Esophagus muscularis mucosa (tissue), 4 donors: ENCODE data around the gene APOM. TPM values are rescaled to one million over a fixed set of nuclear protein-coding genes. Genes with fewer than 3 reads are reported as not detected.

Experiments
- DNase-seq: peaks from one replicate; pipeline ENCODE4 v3.0.0-alpha.2; 2017; ENCODE audit errors: extremely low spot score
- H3K27ac ChIP-seq, 4 donors: fragments of 200-600 bp; sonication (generic); replicated peaks in 1 of 4; 1 replicate in 3 of 4; 2 replicates in 1 of 4; pipeline ENCODE4 v1.5.1; 2016 to 2019; ENCODE audit warnings: mild to moderate bottlenecking in 1 of 4
- H3K27me3 ChIP-seq, 4 donors: fragments of 200-600 bp; sonication (generic); one replicate each; pipeline versions ENCODE4 v1.5.1 to v1.6.0; 2016 to 2019
- H3K36me3 ChIP-seq, 4 donors: fragments of 200-600 bp; sonication (generic); one replicate each; pipeline ENCODE4 v1.5.1; 2016 to 2019
- H3K4me1 ChIP-seq, 4 donors: fragments of 200-600 bp; sonication (generic); one replicate each; pipeline ENCODE4 v1.5.1; 2016 to 2019
- H3K4me3 ChIP-seq, 4 donors: fragments of 200-600 bp; sonication (generic); 1 replicate in 2 of 4; 2 replicates in 2 of 4; pipeline ENCODE4 v1.5.1; 2016 to 2019; ENCODE audit warnings: mild to moderate bottlenecking in 4 of 4, moderate library complexity in 1 of 4
- H3K9me3 ChIP-seq, 4 donors: fragments of 200-600 bp; sonication (generic); 1 replicate in 3 of 4; 2 replicates in 1 of 4; pipeline ENCODE4 v1.5.1; 2016 to 2019
- CTCF ChIP-seq, 3 experiments: fragments of 200-600 bp in 2 of 3; fragments of 450-650 bp in 1 of 3; sonication (generic) in 2 of 3; IDR thresholded peaks; one replicate each; pipeline ENCODE4 v1.5.1; 2017 to 2019; ENCODE audit warnings: antibody characterized with exemption in 3 of 3, mild to moderate bottlenecking in 2 of 3, moderate library complexity in 1 of 3
- EP300 ChIP-seq: sonication (generic); formaldehyde crosslinking; IDR thresholded peaks from one replicate; pipeline ENCODE4 v1.6.1; 2017; ENCODE audit warnings: antibody characterized with exemption
- POLR2A ChIP-seq: fragments of 450-650 bp; IDR thresholded peaks from one replicate; pipeline ENCODE4 v1.6.1; 2017; ENCODE audit warnings: antibody characterized with exemption, moderate library complexity, mild to moderate bottlenecking, low read depth
- POLR2AphosphoS5 ChIP-seq, 2 donors: sonication (generic); formaldehyde crosslinking; IDR thresholded peaks; one replicate each; pipeline ENCODE4 v1.6.1; 2017; ENCODE audit warnings: antibody characterized with exemption in 2 of 2
- WGBS: methylation state at CpG from one replicate; pipeline ENCODE4 v1.1.5; 2018; 5-methylcytosine and 5-hydroxymethylcytosine counted together
- intact Hi-C: fragments of 100-400 bp; cut with DNase I; formaldehyde crosslinking; loops from one replicate; pipeline ENCODE4 v1.15.1; 2023
- total RNA-seq, 4 donors: library from RNA; depleted of rRNA; stranded (reverse); fragments of >200 nt; gene quantifications; one replicate each; pipeline versions ENCODE4 v1.1.0 to v1.2.1, GENCODE V29; 2016

Gene APOM
- total RNA-seq, 4 donors from 2014 or later = 1.5 to 3.3 (median 2.0) TPM

DNA sequence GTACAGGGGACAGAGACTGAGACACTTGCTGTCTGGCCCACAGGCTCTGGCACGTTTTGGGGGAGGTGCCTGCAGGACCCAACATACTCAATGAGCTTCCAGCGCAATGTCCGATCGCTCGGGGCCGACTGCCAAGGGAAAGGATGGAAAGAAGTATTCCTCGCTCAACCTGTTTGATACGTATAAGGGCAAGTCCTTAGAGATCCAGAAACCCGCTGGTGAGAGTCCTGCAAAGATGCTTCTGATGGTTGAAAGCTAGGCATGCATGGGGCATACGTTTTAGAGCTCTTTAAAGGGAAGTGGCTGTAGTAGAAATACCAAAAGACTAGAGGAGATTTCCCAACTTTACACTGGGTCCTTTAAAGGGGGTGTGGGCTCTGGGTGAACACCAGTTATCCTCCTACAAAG, 33.0 kb upstream of the APOM start:
- Histone ChIP-seq H3K9me3 (no peaks in the 10 kb centered on the region), H3K4me3 (no peak overlapping the region), H3K27me3 (no peaks in the 10 kb centered on the region), H3K27ac (peak overlapping the region; percentile 92 to 99 (median 96)), H3K36me3 (peaks cover 42 to 52% (median 48%) of the 10 kb centered on the region in 4 donors), H3K4me1 (peaks cover 15 to 32% (median 24%) of the 10 kb centered on the region in 4 donors)
- WGBS = 42% methylated on average over 10 of the region's 10 CpGs
- TF ChIP-seq EP300 (no peak), POLR2AphosphoS5 (IDR thresholded peaks at IDR 0.05) (no peak), POLR2A (no peak), CTCF (IDR thresholded peaks at IDR 0.05) (no peak)
- DNase-seq = no peak
- intact Hi-C loops = no loop called here

GRCh38 chr6:31624070-31624469, 31.6 kb upstream of the APOM start:
- peaks cover 55 to 66% (median 62%) of the 10 kb centered on the region in 4 donors for H3K36me3 ChIP-seq
- no peaks in the 10 kb centered on the region for H3K9me3 ChIP-seq
- 79% methylated on average over 10 of the region's 10 CpGs for WGBS
- H3K4me3 ChIP-seq = no peak overlapping the region
- H3K27me3 ChIP-seq = no peaks in the 10 kb centered on the region
- intact Hi-C loops = no loop called here
- no peak overlapping the region for H3K27ac ChIP-seq
- TF ChIP-seq CTCF (IDR thresholded peaks at IDR 0.05) (no peak), EP300 (no peak), POLR2AphosphoS5 (IDR thresholded peaks at IDR 0.05) (no peak), POLR2A (no peak)
- H3K4me1 ChIP-seq = peaks cover 15 to 32% (median 23%) of the 10 kb centered on the region in 4 donors
- no peak for DNase-seq

DNA sequence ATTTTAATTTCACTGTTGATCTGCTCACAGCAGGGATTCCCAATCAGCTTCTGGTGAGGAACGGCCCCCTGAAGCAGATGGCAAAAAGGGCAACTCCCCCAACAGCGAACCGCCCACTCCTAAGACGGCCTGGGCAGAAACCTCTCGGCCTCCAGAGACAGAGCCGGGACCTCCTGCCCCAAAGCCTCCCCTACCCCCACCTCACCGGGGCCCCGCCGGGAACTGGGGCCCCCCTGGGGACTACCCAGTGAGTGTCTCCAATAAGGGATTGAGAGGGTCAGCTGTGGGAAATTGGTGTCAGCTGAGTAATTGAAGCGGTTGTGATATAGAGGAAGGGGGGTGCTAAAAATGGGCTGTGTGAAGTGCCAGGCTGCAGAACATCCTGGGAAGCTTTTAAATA, 28.7 kb upstream of the APOM start:
- H3K9me3 ChIP-seq = no peaks in the 10 kb centered on the region
- WGBS = 86% methylated on average over 10 of the region's 10 CpGs
- DNase-seq = no peak
- H3K27me3 ChIP-seq = no peaks in the 10 kb centered on the region
- no peak overlapping the region for H3K27ac ChIP-seq
- intact Hi-C loops = no loop called here
- no peak overlapping the region for H3K4me3 ChIP-seq
- H3K4me1 ChIP-seq = peaks cover 6 to 19% (median 11%) of the 10 kb centered on the region in 4 donors
- no peak for TF ChIP-seq POLR2AphosphoS5 (IDR thresholded peaks at IDR 0.05)
- TF ChIP-seq POLR2A = no peak
- no peak for TF ChIP-seq CTCF (IDR thresholded peaks at IDR 0.05)
- no peak for TF ChIP-seq EP300
- H3K36me3 ChIP-seq = peaks cover 81 to 95% (median 91%) of the 10 kb centered on the region in 4 donors

DNA sequence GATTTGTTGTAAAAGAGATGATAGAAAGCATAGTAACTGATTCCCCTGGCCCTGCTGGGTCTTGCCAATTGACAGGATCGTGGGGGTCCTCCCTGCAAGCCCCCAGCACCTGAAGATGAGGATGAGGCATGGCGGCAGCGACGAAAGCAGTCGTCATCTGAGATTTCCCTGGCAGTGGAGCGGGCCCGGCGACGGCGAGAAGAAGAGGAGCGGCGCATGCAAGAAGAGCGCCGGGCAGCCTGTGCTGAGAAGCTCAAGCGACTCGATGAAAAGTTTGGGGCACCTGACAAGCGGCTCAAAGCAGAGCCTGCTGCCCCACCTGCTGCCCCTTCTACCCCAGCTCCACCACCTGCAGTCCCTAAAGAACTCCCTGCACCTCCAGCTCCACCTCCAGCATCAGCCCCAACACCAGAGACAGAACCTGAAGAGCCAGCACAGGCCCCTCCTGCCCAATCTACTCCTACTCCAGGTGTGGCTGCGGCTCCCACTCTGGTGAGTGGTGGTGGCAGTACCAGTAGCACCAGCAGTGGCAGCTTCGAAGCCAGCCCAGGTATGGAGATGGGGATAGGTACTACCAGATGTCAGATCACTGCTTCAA, 27.9 kb upstream of the APOM start:
- 86% methylated on average over 17 of the region's 19 CpGs for WGBS
- Histone ChIP-seq H3K4me3 (no peak overlapping the region), H3K36me3 (peaks cover 83 to 100% (median 98%) of the 10 kb centered on the region in 4 donors), H3K27me3 (no peaks in the 10 kb centered on the region), H3K27ac (no peak overlapping the region), H3K9me3 (no peaks in the 10 kb centered on the region), H3K4me1 (peaks cover 0 to 13% (median 4%) of the 10 kb centered on the region in 4 donors)
- no peak for TF ChIP-seq CTCF (IDR thresholded peaks at IDR 0.05)
- TF ChIP-seq POLR2AphosphoS5 (IDR thresholded peaks at IDR 0.05) = no peak
- no peak for TF ChIP-seq EP300
- no peak for TF ChIP-seq POLR2A
- DNase-seq = no peak
- intact Hi-C loops = no loop called here

DNA sequence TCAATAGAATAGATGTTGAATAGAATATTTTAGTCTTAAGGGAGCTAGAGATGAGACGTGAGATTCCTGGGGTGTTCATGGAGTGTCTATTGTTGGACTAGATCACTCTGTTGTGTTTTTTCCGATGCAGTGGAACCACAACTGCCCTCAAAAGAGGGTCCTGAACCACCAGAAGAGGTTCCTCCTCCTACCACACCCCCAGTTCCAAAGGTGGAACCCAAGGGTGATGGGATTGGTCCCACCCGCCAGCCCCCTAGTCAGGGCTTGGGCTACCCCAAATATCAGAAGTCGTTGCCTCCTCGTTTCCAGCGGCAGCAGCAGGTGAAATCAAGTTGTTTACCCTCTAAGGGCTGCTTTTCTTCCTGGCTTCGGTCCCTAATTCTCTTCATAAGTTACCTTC, 26.7 kb upstream of the APOM start:
- Histone ChIP-seq H3K9me3 (no peaks in the 10 kb centered on the region), H3K4me1 (peaks cover 0 to 5% (median 2%) of the 10 kb centered on the region in 4 donors), H3K4me3 (no peak overlapping the region), H3K27ac (no peak overlapping the region), H3K36me3 (peaks cover 78 to 100% (median 100%) of the 10 kb centered on the region in 4 donors), H3K27me3 (no peaks in the 10 kb centered on the region)
- WGBS = 84% methylated on average over 7 of the region's 7 CpGs
- intact Hi-C loops = no loop called here
- TF ChIP-seq POLR2AphosphoS5 (IDR thresholded peaks at IDR 0.05) = no peak
- TF ChIP-seq CTCF (IDR thresholded peaks at IDR 0.05) = no peak
- TF ChIP-seq EP300 = no peak
- TF ChIP-seq POLR2A = no peak
- no peak for DNase-seq
